HEK293T (cell line): ENCODE measurements around the gene SUSD3.

Experiments
- FOXA1 ChIP-seq: fragments of 450-650 bp; IDR thresholded peaks from 2 replicates; pipeline ENCODE4 v1.6.1; 2016; ENCODE audit warnings: mild to moderate bottlenecking
- SP1 ChIP-seq: fragments of 450-650 bp; IDR thresholded peaks from 2 replicates; pipeline ENCODE4 v1.6.1; 2017
- SUZ12 ChIP-seq: fragments of 450-650 bp; IDR thresholded peaks from 2 replicates; pipeline ENCODE4 v1.6.1; 2016; ENCODE audit warnings: mild to moderate bottlenecking
- ZNF384 ChIP-seq: fragments of 450-650 bp; IDR thresholded peaks from 2 replicates; pipeline ENCODE4 v1.6.1; 2016

- TF ChIP-seq SUZ12 (no peak), FOXA1 (no peak), SP1 (no peak), ZNF384 (no peak)
These were observed 27.2 kb downstream of the SUSD3 start for GRCh38 chr9:93085676-93086075.
